ENCODE measurements around the gene KIAA1671. TPM values are rescaled to one million over a fixed set of nuclear protein-coding genes. Genes with fewer than 3 reads are reported as not detected.

The KIAA1671 gene
- total and polyA plus RNA-seq, 2 donors (not counting 1 experiment from before 2014, with no cell fraction given) = 0.01 to 0.02 TPM

DNA sequence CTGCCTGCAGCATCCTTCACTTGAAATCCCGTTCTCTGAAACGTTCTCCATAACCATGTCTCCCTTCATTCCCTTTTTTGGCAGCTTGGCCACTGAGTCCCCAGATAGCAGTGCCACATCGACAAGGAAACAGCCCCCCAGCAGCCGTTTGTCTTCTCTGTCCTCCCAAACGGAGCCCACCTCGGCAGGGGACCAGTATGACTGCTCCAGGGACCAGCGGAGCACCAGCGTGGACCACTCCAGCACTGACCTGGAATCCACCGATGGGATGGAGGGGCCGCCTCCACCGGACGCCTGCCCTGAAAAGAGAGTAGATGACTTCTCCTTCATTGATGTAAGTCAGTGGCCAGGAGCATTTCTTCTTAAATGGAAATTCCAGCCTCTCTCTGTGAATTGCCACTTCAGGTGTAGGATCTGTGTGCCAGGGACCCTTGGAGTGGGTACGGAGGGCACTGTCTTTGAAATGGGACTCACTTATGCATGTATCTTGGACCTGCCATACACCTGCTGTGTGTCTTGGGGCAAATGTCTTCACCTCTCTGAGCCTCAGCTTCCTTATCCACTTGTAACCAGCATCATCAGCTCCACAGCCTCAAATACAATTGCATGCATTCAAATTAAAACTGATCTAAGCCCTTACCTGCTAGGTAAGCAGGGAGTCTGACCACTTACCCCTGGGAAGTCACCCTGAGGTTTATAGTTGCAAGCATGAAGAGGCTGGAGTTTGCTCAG, 221.8 kb downstream of the KIAA1671 start:
- intact Hi-C loops (cut with micrococcal nuclease) = no loop called here
- Histone ChIP-seq H3K9ac (ENCODE audit: low read length) (no peak overlapping the region), H3K4me3 (ENCODE audit: control extremely low read depth in 1 of 5, extremely low read depth in 1 of 5, insufficient read depth in 1 of 5, low read depth in 2 of 5, low read length in 4 of 5) (no peak overlapping the region), H3K27ac (ENCODE audit: low read length in 2 of 2) (no peak overlapping the region), H3K36me3 (replicated peaks in 1 of 2; ENCODE audit: control extremely low read depth in 1 of 2, control insufficient read depth in 1 of 2, extremely low read depth in 1 of 2, insufficient read depth in 2 of 2, low read length in 1 of 2) (no peaks in the 10 kb centered on the region), H2AFZ (ENCODE audit: insufficient read depth, low read depth, low read length, poor library complexity, severe bottlenecking) (no peak overlapping the region), H3K4me2 (replicated peaks; ENCODE audit: low read depth, low read length, poor library complexity, severe bottlenecking) (no peak overlapping the region), H4K20me1 (ENCODE audit: control insufficient read depth, insufficient read depth, low read length, poor library complexity, severe bottlenecking) (no peaks in the 10 kb centered on the region), H3K9me3 (ENCODE audit: control extremely low read depth in 1 of 3, control insufficient read depth in 2 of 3, insufficient read depth in 1 of 3, low read length in 2 of 3) (peaks cover 0 to 7% (median 0%) of the 10 kb centered on the region in 3 donors), H3K79me2 (ENCODE audit: control insufficient read depth, insufficient read depth, low read length) (no peaks in the 10 kb centered on the region), H3K27me3 (replicated peaks in 1 of 4; ENCODE audit: control extremely low read depth in 1 of 4, control insufficient read depth in 3 of 4, insufficient read depth in 4 of 4, low read length in 3 of 4) (no peaks in the 10 kb centered on the region), H3K4me1 (ENCODE audit: control insufficient read depth in 2 of 2, insufficient read depth in 2 of 2, low read length in 2 of 2) (no peaks in the 10 kb centered on the region)
- ATAC-seq (ENCODE audit: low read depth) (no peak), DNase-seq (no peak)
- no peak overlapping the region for H3K4me3 Mint-ChIP-seq
- 89% methylated on average over 11 of the region's 13 CpGs for WGBS (ENCODE audit: insufficient coverage)
- peaks cover 1% of the 10 kb centered on the region for H3K9me3 Mint-ChIP-seq (ENCODE audit: insufficient read depth)
- CTCF ChIA-PET = no interaction called here
- POLR2A ChIA-PET = no interaction called here
- no peak overlapping the region for H3K27ac Mint-ChIP-seq
- TF ChIP-seq, protein P1, sequence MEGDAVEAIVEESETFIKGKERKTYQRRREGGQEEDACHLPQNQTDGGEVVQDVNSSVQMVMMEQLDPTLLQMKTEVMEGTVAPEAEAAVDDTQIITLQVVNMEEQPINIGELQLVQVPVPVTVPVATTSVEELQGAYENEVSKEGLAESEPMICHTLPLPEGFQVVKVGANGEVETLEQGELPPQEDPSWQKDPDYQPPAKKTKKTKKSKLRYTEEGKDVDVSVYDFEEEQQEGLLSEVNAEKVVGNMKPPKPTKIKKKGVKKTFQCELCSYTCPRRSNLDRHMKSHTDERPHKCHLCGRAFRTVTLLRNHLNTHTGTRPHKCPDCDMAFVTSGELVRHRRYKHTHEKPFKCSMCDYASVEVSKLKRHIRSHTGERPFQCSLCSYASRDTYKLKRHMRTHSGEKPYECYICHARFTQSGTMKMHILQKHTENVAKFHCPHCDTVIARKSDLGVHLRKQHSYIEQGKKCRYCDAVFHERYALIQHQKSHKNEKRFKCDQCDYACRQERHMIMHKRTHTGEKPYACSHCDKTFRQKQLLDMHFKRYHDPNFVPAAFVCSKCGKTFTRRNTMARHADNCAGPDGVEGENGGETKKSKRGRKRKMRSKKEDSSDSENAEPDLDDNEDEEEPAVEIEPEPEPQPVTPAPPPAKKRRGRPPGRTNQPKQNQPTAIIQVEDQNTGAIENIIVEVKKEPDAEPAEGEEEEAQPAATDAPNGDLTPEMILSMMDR (IDR thresholded peaks at IDR 0.05) = no peak
- TF ChIP-seq EZH2 (IDR thresholded peaks at IDR 0.05; ENCODE audit: borderline replicate concordance, insufficient read depth, low read depth, low read length, poor library complexity, severe bottlenecking) = no peak
- no peaks in the 10 kb centered on the region for H3K4me1 Mint-ChIP-seq
- no peaks in the 10 kb centered on the region for H3K27me3 Mint-ChIP-seq

DNA sequence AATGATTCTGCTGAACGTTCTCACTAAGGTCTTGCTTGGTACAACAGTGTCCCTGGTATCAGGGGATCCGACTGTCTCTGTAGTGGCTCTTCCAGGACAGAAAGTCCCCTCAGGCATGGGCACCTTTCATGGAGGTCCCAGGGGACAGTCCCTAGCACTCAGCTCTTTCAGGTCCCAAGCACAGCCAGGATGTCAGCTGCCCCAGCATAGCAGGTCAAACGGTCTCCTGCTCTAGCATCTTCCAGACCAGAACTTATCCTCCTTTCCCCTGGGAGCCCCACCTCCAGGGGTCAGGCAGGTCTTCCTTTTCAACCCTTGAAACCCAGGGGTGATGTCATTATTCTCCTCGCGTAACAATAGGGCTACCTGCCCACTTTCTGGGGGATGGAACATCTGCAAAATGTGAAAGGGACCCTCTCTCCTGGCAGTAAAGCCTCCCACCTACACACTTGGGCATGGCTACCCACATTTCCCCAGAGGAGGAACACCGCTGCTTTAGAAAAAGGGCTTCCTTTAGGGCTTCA, 222.4 kb downstream of the KIAA1671 start:
- Histone ChIP-seq H3K4me3 (ENCODE audit: control extremely low read depth in 1 of 5, extremely low read depth in 1 of 5, insufficient read depth in 1 of 5, low read depth in 2 of 5, low read length in 4 of 5) (no peak overlapping the region), H2AFZ (ENCODE audit: insufficient read depth, low read depth, low read length, poor library complexity, severe bottlenecking) (no peak overlapping the region), H3K9me3 (ENCODE audit: control extremely low read depth in 1 of 3, control insufficient read depth in 2 of 3, insufficient read depth in 1 of 3, low read length in 2 of 3) (peaks cover 0 to 7% (median 3%) of the 10 kb centered on the region in 3 donors), H4K20me1 (ENCODE audit: control insufficient read depth, insufficient read depth, low read length, poor library complexity, severe bottlenecking) (no peaks in the 10 kb centered on the region), H3K9ac (ENCODE audit: low read length) (no peak overlapping the region), H3K27me3 (replicated peaks in 1 of 4; ENCODE audit: control extremely low read depth in 1 of 4, control insufficient read depth in 3 of 4, insufficient read depth in 4 of 4, low read length in 3 of 4) (no peaks in the 10 kb centered on the region), H3K4me1 (ENCODE audit: control insufficient read depth in 2 of 2, insufficient read depth in 2 of 2, low read length in 2 of 2) (no peaks in the 10 kb centered on the region), H3K36me3 (replicated peaks in 1 of 2; ENCODE audit: control extremely low read depth in 1 of 2, control insufficient read depth in 1 of 2, extremely low read depth in 1 of 2, insufficient read depth in 2 of 2, low read length in 1 of 2) (no peaks in the 10 kb centered on the region), H3K27ac (ENCODE audit: low read length in 2 of 2) (no peak overlapping the region), H3K79me2 (ENCODE audit: control insufficient read depth, insufficient read depth, low read length) (no peaks in the 10 kb centered on the region), H3K4me2 (replicated peaks; ENCODE audit: low read depth, low read length, poor library complexity, severe bottlenecking) (no peak overlapping the region)
- ChIA-PET CTCF (no interaction called here), POLR2A (no interaction called here)
- WGBS (ENCODE audit: insufficient coverage) = 89% methylated on average over 4 of the region's 6 CpGs
- no peak for DNase-seq
- Mint-ChIP-seq H3K4me3 (no peak overlapping the region), H3K4me1 (no peaks in the 10 kb centered on the region), H3K27me3 (no peaks in the 10 kb centered on the region), H3K9me3 (ENCODE audit: insufficient read depth) (peaks cover 7% of the 10 kb centered on the region), H3K27ac (no peak overlapping the region)
- ATAC-seq (ENCODE audit: low read depth) = no peak
- intact Hi-C loops (cut with micrococcal nuclease) = no loop called here
- TF ChIP-seq EZH2 (IDR thresholded peaks at IDR 0.05; ENCODE audit: borderline replicate concordance, insufficient read depth, low read depth, low read length, poor library complexity, severe bottlenecking) = no peak
- TF ChIP-seq, protein P1 (IDR thresholded peaks at IDR 0.05) = no peak
